ENCODE results near the gene CUL2. TPM values are rescaled to one million over a fixed set of nuclear protein-coding genes. Genes with fewer than 3 reads are reported as not detected.

The CUL2 gene
- total and polyA plus RNA-seq, 2 donors (not counting 1 experiment from before 2014, with no cell fraction given) = 7.3 to 36.9 TPM

- no peak overlapping the region for H3K9ac ChIP-seq (ENCODE audit: low read length)
- H3K27ac ChIP-seq (ENCODE audit: low read length in 2 of 2) = no peak overlapping the region
- DNase-seq = no peak
- Mint-ChIP-seq H3K9me3 (ENCODE audit: insufficient read depth) (no peaks in the 10 kb centered on the region), H3K27ac (no peak overlapping the region), H3K4me3 (no peak overlapping the region), H3K4me1 (peaks cover 8% of the 10 kb centered on the region), H3K27me3 (no peaks in the 10 kb centered on the region)
- intact Hi-C loops (cut with micrococcal nuclease) = no loop called here
- peaks cover 11 to 28% of the 10 kb centered on the region in 2 experiments for H3K36me3 ChIP-seq (replicated peaks in 1 of 2; ENCODE audit: control extremely low read depth in 1 of 2, control insufficient read depth in 1 of 2, extremely low read depth in 1 of 2, insufficient read depth in 2 of 2, low read length in 1 of 2)
- H3K79me2 ChIP-seq (ENCODE audit: control insufficient read depth, insufficient read depth, low read length) = peaks cover 41% of the 10 kb centered on the region
- peaks cover 32% of the 10 kb centered on the region for H4K20me1 ChIP-seq (ENCODE audit: control insufficient read depth, insufficient read depth, low read length, poor library complexity, severe bottlenecking)
- ATAC-seq (ENCODE audit: low read depth) = no peak
- H3K4me3 ChIP-seq (ENCODE audit: control extremely low read depth in 1 of 5, extremely low read depth in 1 of 5, insufficient read depth in 1 of 5, low read depth in 2 of 5, low read length in 4 of 5) = no peak overlapping the region
- H3K4me1 ChIP-seq (ENCODE audit: control insufficient read depth in 2 of 2, insufficient read depth in 2 of 2, low read length in 2 of 2) = no peaks in the 10 kb centered on the region
- H3K27me3 ChIP-seq (replicated peaks in 1 of 4; ENCODE audit: control extremely low read depth in 1 of 4, control insufficient read depth in 3 of 4, insufficient read depth in 4 of 4, low read length in 3 of 4) = no peaks in the 10 kb centered on the region
- no peak for TF ChIP-seq CTCF (IDR thresholded peaks at IDR 0.05)
- TF ChIP-seq EZH2 (IDR thresholded peaks at IDR 0.05; ENCODE audit: borderline replicate concordance, insufficient read depth, low read depth, low read length, poor library complexity, severe bottlenecking) = no peak
- H3K9me3 ChIP-seq (ENCODE audit: control extremely low read depth in 1 of 3, control insufficient read depth in 2 of 3, insufficient read depth in 1 of 3, low read length in 2 of 3) = no peaks in the 10 kb centered on the region
- WGBS (ENCODE audit: insufficient coverage) = 100% methylated on average over 1 of the region's 3 CpGs
- no peak overlapping the region for H3K4me2 ChIP-seq (replicated peaks; ENCODE audit: low read depth, low read length, poor library complexity, severe bottlenecking)
- POLR2A ChIA-PET = no interaction called here
- H2AFZ ChIP-seq (ENCODE audit: insufficient read depth, low read depth, low read length, poor library complexity, severe bottlenecking) = no peak overlapping the region
- CTCF ChIA-PET = no interaction called here
Observed at GRCh38 chr10:35070521-35070920, 19.6 kb downstream of the CUL2 start.

- no peaks in the 10 kb centered on the region for H3K9me3 ChIP-seq (ENCODE audit: control extremely low read depth in 1 of 3, control insufficient read depth in 2 of 3, insufficient read depth in 1 of 3, low read length in 2 of 3)
- no peaks in the 10 kb centered on the region for H4K20me1 ChIP-seq (ENCODE audit: control insufficient read depth, insufficient read depth, low read length, poor library complexity, severe bottlenecking)
- POLR2A ChIA-PET = no interaction called here
- H3K9me3 Mint-ChIP-seq (ENCODE audit: insufficient read depth) = no peaks in the 10 kb centered on the region
- peaks cover 7% of the 10 kb centered on the region for H3K79me2 ChIP-seq (ENCODE audit: control insufficient read depth, insufficient read depth, low read length)
- no peak overlapping the region for H2AFZ ChIP-seq (ENCODE audit: insufficient read depth, low read depth, low read length, poor library complexity, severe bottlenecking)
- no peak overlapping the region for H3K4me3 Mint-ChIP-seq
- H3K9ac ChIP-seq (ENCODE audit: low read length) = no peak overlapping the region
- ATAC-seq (ENCODE audit: low read depth) (no peak), DNase-seq (no peak)
- no peaks in the 10 kb centered on the region for H3K27me3 Mint-ChIP-seq
- H3K27me3 ChIP-seq (replicated peaks in 1 of 4; ENCODE audit: control extremely low read depth in 1 of 4, control insufficient read depth in 3 of 4, insufficient read depth in 4 of 4, low read length in 3 of 4) = no peaks in the 10 kb centered on the region
- peaks cover 19 to 35% of the 10 kb centered on the region in 2 experiments for H3K36me3 ChIP-seq (replicated peaks in 1 of 2; ENCODE audit: control extremely low read depth in 1 of 2, control insufficient read depth in 1 of 2, extremely low read depth in 1 of 2, insufficient read depth in 2 of 2, low read length in 1 of 2)
- WGBS (ENCODE audit: insufficient coverage) = 100% methylated on average over 1 of the region's 3 CpGs
- H3K4me1 Mint-ChIP-seq = no peaks in the 10 kb centered on the region
- H3K4me2 ChIP-seq (replicated peaks; ENCODE audit: low read depth, low read length, poor library complexity, severe bottlenecking) = no peak overlapping the region
- no peaks in the 10 kb centered on the region for H3K4me1 ChIP-seq (ENCODE audit: control insufficient read depth in 2 of 2, insufficient read depth in 2 of 2, low read length in 2 of 2)
- intact Hi-C loops (cut with micrococcal nuclease) = no loop called here
- H3K27ac ChIP-seq (ENCODE audit: low read length in 2 of 2) = no peak overlapping the region
- CTCF ChIA-PET = no interaction called here
- H3K27ac Mint-ChIP-seq = no peak overlapping the region
- TF ChIP-seq CTCF (IDR thresholded peaks at IDR 0.05) (no peak), EZH2 (IDR thresholded peaks at IDR 0.05; ENCODE audit: borderline replicate concordance, insufficient read depth, low read depth, low read length, poor library complexity, severe bottlenecking) (no peak)
- no peak overlapping the region for H3K4me3 ChIP-seq (ENCODE audit: control extremely low read depth in 1 of 5, extremely low read depth in 1 of 5, insufficient read depth in 1 of 5, low read depth in 2 of 5, low read length in 4 of 5)
Observed at GRCh38 chr10:35063837-35064454, 26.2 kb downstream of the CUL2 start.

Measured in B cell (primary cell).